M059J (cell line): ENCODE data around the gene PCCA. TPM values are rescaled to one million over a fixed set of nuclear protein-coding genes. Genes with fewer than 3 reads are reported as not detected.
"Not testable (repeated sequence)": the region's sequence is repeated elsewhere in the genome, so short reads cannot be mapped to it uniquely, and the experiment has no call there.

Experiments
- DNase-seq: peaks from one replicate; pipeline ENCODE4 v3.0.0-alpha.2; 2012; ENCODE audit warnings: low read depth
- total RNA-seq: library from RNA; depleted of rRNA; stranded (reverse); fragments of >200 nt; shearing (Covaris generic); gene quantifications from 2 replicates; pipeline ENCODE4 v1.2.3, GENCODE V29; 2014

The PCCA gene
- total RNA-seq, 1 experiment from 2014 or later: 10.0 TPM

DNA sequence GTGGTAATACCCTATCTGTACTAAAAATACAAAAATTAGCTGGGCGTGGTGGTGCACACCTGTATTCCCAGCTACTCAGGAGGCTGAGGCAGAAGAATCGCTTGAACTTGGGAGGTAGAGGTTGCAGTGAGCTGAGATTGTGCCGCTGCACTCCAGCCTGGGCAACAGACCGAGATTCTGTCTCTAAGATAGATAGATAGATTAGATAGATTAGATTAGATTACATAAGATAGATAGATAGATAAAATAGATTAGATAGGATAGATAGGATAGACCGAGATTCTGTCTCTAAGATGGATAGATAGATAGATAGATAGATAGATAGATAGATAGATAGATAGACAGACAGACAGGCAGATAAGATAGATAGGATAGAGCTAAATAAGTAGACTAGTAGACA, 435.8 kb downstream of the PCCA start:
- not testable (repeated sequence) for DNase-seq

- DNase-seq: no peak
Measured at GRCh38 chr13:100525453-100526317, 436.8 kb downstream of the PCCA start.

- no peak for DNase-seq
Measured at GRCh38 chr13:100526318-100527000, 437.6 kb downstream of the PCCA start.

DNA sequence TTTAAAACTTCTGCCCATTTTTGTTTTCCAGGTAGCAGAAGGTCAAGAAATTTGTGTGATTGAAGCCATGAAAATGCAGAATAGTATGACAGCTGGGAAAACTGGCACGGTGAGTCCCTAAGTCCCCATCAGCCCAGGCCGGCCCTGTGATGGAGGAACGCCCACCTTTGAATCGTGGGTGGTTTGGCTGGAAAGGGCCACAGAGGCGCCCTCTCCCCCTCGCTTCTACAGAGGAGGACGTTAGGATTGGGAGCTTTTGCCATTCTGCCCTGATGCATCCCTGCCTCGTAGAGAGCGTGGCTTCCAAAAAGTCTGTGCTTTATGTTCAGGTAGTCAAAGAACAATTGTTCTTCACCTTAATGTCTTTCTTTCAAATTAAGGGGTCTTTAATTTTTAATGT, 438.8 kb downstream of the PCCA start:
- no peak for DNase-seq

GRCh38 chr13:100528353-100528752, 439.5 kb downstream of the PCCA start:
- no peak for DNase-seq

- no peak for DNase-seq
Measured at GRCh38 chr13:100528820-100529219, 439.9 kb downstream of the PCCA start.

GRCh38 chr13:100529666-100530377, 440.9 kb downstream of the PCCA start:
- DNase-seq: no peak

DNA sequence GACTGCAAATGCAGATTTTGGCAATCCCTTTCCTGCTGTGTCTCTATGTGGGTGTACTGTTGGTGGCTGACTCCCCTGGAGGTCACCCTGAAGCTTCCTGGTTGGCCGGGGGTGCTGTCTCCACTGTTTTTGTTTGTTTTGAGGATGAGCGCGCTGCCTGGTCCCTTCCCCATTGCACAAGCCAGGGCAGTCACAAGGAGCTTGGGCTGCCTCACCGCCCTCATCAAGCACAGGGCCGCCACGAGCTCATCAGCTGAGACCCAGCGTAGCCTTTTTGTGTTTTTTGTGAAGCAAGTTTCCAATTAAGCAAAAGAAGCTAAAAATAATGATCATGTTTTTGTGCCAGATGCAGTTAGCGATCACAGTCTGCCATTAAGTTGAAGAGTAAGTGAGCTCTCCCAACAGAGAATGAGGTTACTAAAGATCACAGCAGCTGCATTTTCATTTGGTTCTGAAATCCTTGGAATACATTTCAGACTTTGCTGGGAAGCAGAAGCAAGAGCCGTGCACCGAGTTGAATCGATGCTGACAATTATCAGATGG, 441.8 kb downstream of the PCCA start:
- no peak for DNase-seq

DNA sequence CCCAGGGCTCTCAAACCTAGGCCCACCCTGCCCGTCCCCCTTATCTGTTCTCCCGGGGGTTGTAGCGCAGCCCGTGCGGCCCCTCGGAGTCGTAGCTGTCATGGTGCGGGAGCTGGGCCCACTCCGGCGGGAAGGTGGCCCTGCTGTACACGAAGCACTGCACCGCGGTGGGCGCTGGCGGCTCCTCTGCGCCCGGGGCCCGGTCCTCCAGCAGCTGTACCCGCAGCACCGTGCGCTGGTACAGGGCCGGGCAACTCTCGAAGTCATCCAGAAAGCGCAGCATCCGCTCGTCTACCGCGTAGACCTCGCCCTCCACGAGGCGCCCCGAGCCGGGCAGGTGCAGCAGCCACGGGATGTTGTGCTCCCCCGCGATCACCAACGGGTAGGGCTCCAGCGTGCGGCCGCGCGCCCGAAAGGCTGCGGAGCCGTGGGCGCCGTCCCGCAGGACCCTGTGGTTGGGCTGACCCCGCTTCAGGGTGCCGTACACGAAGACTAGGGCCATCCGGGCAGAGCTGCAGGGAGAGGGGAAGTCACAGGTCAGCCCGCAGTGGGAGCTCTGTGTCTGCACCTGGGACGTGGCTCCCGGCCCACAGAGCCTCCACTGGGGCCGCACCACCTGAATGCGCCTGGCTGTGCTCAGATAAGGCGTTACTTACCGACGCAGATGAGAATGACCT, 443.3 kb downstream of the PCCA start:
- DNase-seq: no peak

DNA sequence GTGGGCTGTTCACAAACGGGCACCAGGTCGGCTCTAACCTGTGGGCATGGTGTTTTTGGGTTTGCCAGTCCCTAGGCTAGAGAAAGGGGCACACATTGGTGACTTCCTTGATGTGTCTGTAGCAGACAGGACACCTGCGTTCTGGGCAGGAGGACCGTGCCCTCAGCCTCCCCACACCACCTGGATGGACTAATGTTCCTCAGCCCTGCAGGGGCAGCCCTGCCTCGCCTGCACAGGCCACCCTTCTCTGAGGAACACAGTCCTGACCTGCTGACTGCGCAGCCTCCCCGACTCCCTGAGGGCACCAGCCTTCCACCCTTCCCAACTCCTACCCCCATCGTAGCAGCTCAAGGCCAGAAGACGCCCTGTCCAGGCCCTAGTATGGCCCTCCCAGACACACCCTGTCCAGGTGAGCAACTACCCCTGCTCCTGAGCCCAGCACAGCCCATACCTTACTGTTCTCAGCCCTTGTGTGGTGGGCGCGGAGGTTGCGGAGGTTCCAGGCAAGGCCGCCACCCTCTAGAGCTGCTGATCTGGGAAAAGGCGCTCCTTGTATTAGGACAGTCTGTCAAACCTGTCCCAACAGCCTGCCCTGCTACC, 444.0 kb downstream of the PCCA start:
- DNase-seq: no peak

DNA sequence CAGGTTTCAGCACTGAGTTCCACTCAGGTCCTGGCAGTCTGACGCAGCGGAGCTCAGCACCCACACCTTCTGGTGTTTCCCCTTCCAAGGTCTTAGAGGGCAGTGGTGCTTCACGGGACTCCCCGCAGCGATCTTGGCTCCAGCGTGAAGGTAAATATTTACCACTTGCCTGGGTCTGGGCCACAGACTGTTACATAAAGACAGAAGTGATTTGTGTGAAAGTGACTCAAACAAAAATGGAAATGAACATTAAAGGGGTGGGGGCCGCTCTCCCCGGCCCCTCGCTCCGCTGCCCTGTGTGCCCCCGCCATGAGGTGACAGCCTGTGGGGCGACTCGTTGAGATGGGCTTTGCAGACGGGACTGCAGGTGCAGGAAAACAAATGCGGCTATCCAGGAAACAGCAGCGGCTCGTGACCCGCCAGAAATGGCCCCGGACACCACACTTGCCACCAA, 444.7 kb downstream of the PCCA start:
- DNase-seq: no peak

GRCh38 chr13:100534147-100534843, 445.4 kb downstream of the PCCA start:
- no peak for DNase-seq

GRCh38 chr13:100534911-100535310, 446.0 kb downstream of the PCCA start:
- DNase-seq: no peak

DNA sequence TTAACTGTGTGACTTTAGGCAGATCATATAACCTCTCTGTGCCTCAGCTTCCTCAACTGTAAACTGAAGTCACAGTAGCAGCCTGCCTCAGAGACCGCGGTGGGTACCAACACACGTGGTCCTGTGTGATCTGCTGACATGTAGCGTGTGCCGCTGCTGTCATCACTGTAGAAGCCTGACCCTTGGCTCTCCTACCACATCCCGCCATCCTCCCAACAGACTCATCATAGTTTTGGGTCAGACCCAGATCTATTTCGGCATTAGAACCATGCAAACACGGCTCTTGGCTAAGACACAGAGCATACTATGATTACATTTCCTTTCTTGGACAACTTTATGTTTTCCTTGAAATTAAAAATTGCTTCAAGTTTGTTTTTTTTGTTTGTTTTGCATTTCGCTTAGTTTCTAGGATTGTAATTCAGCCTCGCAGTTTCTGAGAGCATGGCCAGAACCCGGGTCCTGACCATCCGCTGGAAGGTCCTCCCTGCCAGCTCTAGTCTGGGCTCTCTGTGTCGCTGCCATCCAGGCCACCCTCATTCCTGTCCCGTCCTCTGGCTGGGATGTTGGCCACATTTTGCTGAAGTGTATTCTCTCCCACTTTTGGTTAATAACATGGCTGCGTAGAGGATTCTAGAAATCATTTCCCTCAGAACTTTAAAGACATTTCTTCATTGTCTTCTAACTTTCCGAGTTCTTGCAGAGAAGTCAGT, 446.7 kb downstream of the PCCA start:
- no peak for DNase-seq

GRCh38 chr13:100536643-100537180, 447.8 kb downstream of the PCCA start:
- DNase-seq: no peak

DNA sequence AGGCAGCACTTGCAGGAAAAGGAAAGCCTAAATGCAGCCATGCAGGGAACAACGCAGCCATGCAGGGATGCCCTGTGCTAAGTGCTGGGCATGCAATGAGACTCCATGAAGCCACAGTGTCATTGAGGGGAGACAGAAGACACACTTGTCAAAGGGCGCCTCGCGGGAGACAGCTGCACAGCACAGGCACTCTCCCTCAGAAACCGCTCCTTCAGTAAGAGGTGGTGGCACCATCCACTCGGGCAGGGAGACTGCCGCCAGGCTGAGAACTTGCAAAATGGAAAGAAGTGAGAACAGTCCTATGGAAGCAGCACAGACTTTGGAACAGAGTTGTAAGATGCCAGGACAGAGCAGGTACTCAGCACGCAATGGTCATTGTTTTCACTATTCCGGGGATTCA, 448.6 kb downstream of the PCCA start:
- DNase-seq: no peak

DNA sequence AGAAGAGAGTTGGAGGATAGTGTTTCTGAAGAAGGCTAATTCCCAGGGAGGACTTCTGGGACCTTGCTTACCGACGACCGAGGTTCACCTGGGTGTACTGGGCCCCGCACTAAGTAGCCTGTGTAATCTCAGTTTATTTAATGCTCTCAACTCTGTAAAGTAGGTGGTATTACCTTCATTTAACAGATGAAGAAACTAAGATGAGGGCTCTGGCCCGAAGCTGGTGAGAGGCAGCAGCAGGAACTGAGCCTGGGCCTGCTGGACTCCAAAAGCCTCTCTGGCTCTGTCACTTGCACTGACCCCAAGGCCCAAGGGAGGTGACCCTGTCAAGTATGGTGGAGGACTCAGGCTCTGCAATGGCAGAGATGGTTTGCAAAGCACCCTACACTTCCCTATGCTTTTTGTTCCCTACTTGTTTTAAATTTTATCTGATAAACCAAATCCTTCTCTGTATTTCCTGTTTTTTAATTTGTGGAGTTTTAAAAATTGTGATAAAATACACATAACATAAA, 449.1 kb downstream of the PCCA start:
- no peak for DNase-seq

DNA sequence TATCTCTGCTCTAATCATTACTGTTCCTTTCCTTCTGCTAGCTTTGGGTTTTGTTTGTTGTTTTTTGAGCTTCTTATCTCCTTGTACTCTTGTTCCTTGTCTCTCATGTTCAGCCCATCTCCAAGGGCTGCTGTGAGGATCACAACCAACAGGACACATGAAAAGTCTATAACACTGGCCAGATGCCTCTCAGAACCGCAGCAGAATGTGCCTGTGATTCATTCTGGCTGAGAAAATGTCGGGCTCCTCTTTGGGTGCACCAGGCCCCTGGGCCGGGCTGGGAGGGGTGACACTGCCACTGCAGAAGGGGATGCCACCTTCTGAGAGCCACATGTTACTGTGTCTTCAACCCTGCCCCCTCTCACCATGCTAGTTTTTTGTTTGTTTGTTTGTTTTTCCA, 451.7 kb downstream of the PCCA start:
- no peak for DNase-seq
